GM12865 (cell line): ENCODE measurements around the gene MT1B.

Experiments used
- DNase-seq: peaks from one replicate; pipeline ENCODE4 v3.0.0; 2010; ENCODE audit warnings: low read depth
- H3K4me3 ChIP-seq: 2 replicates; pipeline ENCODE4 v1.5.1; 2011; ENCODE audit warnings: mild to moderate bottlenecking, low read depth, low read length, control low read depth
- CTCF ChIP-seq: IDR thresholded peaks from 2 replicates; pipeline ENCODE4 v1.5.1; 2011; ENCODE audit warnings: low read length, control low read depth, low read depth, inconsistent platforms; ENCODE audit not compliant: insufficient read depth; ENCODE audit errors: missing control alignments

Gene MT1B

GRCh38 chr16:56611281-56611833 lies 40.3 kb upstream of the MT1B start:
- DNase-seq: no peak
- TF ChIP-seq CTCF: no peak
- no peak overlapping the region for H3K4me3 ChIP-seq

GRCh38 chr16:56613706-56614105 lies 38.0 kb upstream of the MT1B start:
- DNase-seq: no peak
- TF ChIP-seq CTCF: no peak
- H3K4me3 ChIP-seq: no peak overlapping the region

GRCh38 chr16:56614549-56614991 lies 37.1 kb upstream of the MT1B start:
- TF ChIP-seq CTCF: no peak
- peak; percentile 33 for DNase-seq
- no peak overlapping the region for H3K4me3 ChIP-seq

DNA sequence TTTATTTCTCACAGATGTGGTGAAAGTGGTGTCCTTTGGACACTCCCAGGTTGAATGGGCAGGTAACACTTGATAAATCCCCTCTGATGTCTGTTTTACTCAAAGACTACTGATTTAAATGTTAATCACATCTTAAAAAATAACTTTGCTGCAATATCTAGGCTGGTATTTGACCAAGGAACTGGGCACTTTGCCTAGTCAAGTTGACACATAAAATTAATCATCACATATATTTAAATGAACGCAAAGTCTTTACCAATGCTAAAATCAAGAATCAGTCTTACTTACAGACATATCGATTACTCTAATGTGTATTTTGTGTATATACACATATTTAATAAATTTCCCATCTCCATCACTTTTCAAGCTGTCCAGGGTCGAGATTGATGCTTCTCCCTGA lies 36.3 kb upstream of the MT1B start:
- DNase-seq: no peak
- H3K4me3 ChIP-seq: no peak overlapping the region
- no peak for TF ChIP-seq CTCF

DNA sequence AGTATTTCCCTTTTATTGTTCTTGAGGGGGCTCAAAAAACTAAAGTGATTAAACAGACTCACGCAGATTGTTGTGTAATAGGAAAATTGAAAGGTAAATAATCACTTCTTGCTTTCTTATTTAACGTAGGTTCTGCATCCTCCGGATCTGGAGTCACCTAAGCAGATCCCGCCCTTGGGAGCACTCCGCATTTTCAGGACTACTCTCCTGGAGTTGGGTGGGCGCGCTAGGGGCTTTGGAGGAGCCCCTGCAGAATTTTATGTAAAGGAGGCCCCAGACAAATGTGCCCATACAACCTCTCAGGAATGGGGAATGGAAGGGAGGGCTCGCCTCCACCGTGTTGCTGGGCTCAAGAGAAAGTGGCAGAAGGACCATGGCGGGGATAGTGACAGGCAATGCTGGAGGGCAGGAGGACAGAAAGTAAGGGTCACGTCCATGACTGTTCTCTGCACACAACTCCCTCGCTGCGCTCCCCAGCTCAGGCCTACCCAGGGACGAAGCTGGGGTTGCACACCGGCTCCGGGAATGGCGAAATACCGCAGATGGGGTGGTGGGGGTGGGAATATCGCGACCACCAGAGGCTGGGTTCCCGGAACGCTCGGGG lies 35.0 kb upstream of the MT1B start:
- no peak for DNase-seq
- TF ChIP-seq CTCF: no peak
- no peak overlapping the region for H3K4me3 ChIP-seq

DNA sequence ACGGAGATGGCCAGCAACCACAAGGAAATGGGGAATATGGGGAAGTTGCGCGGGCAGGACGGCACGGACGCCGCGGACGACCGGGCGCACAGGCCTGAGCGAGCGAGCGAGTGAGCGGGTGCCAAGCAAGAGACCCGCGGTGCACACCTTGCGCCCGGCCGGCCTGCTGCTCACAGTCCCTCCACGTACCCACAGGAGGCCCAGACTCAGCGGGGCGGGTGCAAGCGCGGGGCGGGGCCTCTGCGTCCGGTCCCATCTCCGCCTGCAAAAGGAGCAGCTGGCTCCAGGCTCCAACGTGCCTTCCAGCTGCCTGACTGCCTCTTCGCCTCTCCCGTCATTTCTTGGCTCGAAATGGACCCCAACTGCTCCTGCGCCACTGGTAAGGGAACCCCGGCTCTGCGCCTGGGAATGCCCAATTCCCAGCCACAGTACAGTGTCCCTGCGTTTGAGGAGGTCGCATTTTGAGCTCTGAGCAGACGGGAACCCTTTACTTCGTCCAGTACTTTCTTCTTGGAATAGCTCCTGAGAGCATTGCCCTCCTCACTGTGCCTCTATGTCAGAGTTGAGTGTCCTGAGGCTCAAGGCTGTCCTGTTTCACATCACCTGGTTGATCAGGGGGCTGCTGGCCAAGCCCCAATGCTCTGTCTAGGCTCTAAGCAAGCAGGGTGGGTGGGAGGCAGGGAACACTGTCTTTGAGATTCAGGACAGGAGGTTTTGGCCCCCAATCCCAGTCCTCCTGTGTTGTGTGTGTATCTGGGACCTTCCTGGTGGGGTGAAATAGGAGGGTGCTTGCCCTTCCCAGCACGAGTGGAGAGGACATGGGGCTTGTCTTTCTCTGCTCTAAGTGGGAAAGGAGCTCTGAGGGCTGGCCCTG lies 34.2 kb upstream of the MT1B start:
- DNase-seq: no peak
- H3K4me3 ChIP-seq: no peak overlapping the region
- TF ChIP-seq CTCF: no peak
